GM18508 (cell line): ENCODE results near the gene RIPOR1.

Experiments used
- ATAC-seq: cut with Tn5 transposase; IDR thresholded peaks from one replicate; pipeline ENCODE4 v1.9.1; 2021; ENCODE audit warnings: moderate number of reproducible peaks; ENCODE audit not compliant: insufficient read depth, unreplicated experiment

The RIPOR1 gene

GRCh38 chr16:67537636-67538591, 9.3 kb downstream of the RIPOR1 start:
- no peak for ATAC-seq

- ATAC-seq = no peak
These were observed 10.1 kb downstream of the RIPOR1 start for GRCh38 chr16:67538666-67539101.

DNA sequence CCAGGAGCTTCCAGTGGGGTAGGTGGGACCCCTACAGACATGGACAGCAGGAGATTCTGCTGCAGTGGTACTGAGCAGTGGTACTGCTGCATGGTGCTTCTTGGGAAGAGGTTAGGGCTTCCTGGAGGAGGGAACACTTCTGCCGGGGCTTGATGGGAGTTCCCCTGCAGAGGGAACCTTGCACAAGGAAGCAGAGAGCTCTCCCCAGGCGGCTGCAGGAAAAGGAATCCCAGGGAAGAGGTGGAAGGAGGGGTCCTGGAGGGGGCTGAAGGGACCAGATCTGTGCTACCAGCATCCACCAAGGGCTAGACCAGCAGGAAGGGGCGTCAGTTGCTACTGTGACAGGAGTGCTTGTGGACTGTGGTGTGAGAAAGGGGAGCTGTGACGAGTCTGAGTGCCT, 10.6 kb downstream of the RIPOR1 start:
- ATAC-seq = no peak

DNA sequence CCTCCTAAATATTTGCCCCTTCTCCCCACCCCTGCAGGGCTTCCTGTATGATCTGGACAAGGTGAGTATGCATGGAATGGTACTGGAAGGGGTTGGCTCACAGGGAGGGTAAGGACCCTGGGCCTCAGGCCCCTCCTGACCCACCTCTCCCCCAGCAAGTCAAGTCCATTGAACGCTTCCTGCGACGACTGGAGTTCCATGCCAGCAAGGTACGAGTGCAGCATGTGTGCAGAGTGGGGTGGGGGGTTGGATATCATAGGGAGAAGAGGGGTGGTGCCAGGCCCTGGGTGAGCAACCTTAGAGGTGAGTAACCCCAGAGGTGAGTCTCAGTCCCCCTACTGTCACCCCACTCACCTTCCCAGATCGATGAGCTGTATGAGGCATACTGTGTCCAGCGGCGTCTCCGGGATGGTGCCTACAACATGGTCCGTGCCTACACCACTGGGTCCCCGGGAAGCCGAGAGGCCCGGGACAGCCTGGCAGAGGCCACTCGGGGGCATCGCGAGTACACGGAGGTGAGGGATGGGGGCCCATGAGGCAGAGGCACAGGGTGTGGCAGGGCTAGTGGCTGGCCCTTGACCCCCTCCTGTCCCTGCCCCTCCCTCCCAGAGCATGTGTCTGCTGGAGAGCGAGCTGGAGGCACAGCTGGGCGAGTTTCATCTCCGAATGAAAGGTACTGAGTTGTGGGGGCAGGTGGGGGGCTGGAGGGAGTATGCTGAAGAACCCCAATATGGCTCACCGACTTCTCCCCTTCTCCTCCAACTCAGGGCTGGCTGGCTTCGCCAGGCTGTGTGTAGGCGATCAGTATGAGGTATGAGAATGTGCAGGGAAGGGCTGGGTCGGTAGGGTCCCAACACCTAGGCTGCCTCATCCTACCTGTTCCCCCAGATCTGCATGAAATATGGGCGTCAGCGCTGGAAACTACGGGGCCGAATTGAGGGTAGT, 11.3 kb downstream of the RIPOR1 start:
- no peak for ATAC-seq

DNA sequence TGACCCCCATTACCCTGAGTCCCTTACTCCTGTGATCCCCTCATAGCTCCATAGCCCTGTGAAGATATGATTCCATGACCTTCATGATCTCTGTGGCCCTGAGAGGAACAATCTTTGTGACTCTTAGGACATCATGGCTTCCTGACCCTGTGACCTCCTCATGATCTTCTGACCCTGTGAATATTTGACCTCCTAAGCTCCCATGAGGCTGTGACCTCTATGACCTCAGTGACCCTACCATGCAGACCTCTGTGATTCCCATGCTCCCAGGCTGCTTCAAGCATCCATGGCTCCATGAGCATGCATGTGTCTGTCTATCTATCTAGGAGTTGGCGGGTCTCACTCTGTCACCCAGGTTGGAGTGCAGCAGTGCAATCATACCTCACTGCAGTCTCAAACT, 12.1 kb downstream of the RIPOR1 start:
- ATAC-seq = no peak

DNA sequence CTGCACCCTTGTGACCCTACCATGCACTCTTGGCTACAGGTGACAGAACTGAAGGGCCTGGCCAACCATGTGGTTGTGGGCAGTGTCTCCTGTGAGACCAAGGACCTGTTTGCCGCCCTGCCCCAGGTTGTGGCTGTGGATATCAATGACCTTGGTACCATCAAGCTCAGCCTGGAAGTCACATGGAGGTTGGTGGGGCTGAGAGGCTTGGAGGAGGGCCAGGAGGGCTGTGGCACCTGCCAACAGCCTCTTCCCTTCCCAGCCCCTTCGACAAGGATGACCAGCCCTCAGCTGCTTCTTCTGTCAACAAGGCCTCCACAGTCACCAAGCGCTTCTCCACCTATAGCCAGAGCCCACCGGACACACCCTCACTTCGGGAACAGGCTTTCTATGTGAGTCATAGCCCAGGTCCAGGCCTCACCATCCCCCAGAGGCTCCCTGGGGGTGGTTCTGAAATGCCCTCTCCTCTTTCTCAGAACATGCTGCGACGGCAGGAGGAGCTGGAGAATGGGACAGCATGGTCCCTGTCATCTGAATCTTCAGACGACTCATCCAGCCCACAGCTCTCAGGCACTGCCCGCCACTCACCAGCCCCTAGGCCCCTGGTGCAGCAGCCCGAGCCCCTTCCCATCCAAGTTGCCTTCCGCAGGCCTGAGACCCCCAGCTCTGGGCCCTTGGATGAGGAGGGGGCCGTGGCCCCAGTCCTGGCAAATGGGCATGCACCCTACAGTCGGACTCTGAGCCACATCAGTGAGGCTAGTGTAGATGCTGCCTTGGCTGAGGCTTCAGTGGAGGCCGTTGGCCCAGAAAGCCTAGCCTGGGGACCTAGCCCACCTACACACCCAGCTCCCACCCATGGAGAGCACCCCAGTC, 13.0 kb downstream of the RIPOR1 start:
- no peak for ATAC-seq

GRCh38 chr16:67542464-67542863, 13.8 kb downstream of the RIPOR1 start:
- no peak for ATAC-seq

DNA sequence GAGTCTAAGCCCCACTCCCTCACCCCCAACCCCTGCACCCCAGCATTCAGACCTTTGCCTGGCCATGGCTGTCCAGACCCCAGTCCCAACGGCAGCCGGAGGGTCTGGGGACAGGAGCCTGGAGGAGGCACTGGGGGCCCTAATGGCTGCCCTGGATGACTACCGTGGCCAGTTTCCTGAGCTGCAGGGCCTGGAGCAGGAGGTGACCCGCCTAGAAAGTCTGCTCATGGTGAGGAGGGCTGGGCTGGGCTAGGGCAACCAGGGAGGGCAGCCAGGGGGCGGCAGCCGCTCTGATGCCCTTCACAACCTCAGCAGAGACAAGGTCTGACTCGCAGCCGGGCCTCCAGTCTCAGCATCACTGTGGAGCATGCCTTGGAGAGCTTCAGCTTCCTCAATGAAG, 14.4 kb downstream of the RIPOR1 start:
- no peak for ATAC-seq

DNA sequence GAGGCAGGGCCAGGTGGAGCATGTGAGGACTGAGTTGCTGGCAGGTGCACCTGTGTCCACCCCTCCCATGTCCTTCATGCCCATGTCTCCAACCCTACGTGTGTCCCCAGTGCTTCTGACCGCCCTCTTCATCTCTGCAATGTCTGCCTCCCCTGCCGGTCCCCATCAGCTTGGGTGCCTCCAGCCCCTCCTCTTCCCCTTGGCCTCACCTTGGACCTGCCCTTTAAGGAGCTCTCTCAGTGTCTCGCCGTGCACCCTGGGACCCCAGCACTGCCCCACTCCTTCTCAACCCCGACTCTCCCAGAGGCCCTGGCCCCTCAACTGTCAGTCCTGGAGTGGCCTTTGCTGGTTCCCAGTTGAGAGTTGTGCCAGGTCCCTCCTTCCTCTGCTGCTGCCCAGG, 15.0 kb downstream of the RIPOR1 start:
- ATAC-seq = no peak

GRCh38 chr16:67544329-67544841, 15.8 kb downstream of the RIPOR1 start:
- ATAC-seq = no peak

DNA sequence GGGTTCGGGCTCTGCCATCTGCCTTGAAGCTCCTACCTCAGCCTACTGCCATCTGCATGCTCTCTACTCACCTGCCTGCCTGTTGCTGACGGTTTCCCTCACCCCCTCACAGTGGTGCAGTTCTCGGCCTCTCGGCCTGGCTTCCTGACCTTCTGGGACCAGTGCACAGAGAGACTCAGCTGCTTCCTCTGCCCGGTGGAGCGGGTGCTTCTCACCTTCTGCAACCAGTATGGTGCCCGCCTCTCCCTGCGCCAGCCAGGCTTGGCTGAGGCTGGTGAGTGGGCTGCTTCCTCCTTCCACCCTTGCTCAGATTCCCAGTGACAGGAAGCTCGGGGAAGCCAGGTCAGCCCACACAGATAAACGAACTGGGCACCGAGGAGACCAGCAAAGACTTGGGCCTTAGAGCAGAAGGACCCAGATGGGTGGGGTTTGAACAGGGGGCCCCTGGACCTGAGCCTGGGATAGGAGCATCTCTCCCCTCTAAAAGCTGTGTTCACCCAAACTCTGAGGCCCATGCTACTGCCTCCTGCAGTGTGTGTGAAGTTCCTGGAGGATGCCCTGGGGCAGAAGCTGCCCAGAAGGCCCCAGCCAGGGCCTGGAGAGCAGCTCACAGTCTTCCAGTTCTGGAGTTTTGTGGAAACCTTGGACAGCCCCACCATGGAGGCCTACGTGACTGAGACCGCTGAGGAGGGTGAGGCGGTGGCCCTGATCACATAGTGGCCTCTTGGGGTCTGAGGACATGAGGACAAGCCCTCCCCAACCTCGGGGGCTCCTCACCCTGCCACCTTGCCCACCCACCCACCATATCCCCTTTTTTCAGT, 16.4 kb downstream of the RIPOR1 start:
- no peak for ATAC-seq

DNA sequence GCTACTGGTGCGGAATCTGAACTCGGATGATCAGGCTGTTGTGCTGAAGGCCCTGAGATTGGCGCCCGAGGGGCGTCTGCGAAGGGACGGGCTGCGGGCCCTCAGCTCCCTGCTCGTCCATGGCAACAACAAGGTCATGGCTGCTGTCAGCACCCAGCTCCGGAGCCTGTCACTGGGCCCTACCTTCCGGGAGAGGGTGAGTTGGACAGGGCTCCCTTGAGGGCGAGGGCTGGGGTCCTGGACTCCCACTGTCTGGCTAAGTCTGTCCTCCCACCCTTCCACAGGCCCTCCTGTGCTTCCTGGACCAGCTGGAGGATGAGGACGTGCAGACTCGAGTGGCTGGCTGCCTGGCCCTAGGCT, 17.0 kb downstream of the RIPOR1 start:
- no peak for ATAC-seq

- no peak for ATAC-seq
These were observed 17.5 kb downstream of the RIPOR1 start for GRCh38 chr16:67546091-67546501.

DNA sequence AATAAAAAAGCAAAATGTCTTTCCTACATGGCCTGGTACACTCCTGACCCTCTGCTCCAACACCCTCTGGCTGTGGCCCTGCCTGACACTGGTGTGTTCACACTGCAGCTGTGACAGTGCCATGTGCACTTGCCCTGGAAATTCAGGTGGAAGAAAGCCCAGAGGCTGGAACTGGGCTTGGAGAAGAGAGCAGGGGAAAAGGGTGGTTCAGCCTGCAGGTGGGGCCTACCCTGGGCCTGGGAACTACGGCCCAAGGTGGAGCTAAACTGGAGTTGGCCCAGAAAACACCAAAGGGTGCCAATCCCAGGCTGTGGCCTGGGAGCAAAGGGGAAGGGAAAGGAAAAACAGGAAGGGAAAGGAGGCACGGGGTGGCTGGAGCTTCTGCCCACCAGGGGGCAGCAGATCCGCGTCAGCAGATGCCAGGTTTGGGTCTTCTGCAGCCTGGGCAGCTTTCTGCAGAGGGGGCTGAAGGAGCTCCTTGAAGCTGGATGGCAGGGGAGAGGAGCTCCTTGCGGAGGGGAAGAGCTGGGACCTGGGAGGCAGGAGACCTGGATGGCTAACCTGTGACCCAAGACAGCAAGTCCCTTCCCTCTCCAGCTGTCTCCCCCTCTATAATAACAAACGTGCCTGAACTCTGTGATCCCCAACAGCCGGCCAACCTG, 18.3 kb downstream of the RIPOR1 start:
- ATAC-seq = no peak

GRCh38 chr16:67547423-67548264, 19.0 kb downstream of the RIPOR1 start:
- no peak for ATAC-seq

- ATAC-seq = no peak
These were observed 19.9 kb downstream of the RIPOR1 start for GRCh38 chr16:67548265-67549126.

- no peak for ATAC-seq
These were observed 20.6 kb downstream of the RIPOR1 start for GRCh38 chr16:67549240-67549639.
